Type B pancreatic cell (in vitro differentiated cells): Measurements from ENCODE around the gene GFRA1. TPM values are rescaled to one million over a fixed set of nuclear protein-coding genes. Genes with fewer than 3 reads are reported as not detected.

Experiments used
- DNase-seq: peaks from one replicate; pipeline ENCODE4 v3.0.0; 2021; ENCODE audit warnings: mixed read lengths; ENCODE audit not compliant: unreplicated experiment; ENCODE audit errors: extremely low spot score
- H3K27ac Mint-ChIP-seq: 2 replicates; pipeline ENCODE4 v1.8.0; 2021; ENCODE audit warnings: mild to moderate bottlenecking, mixed read lengths
- H3K27me3 Mint-ChIP-seq: 2 replicates; pipeline ENCODE4 v1.8.0; 2021; ENCODE audit warnings: mixed read lengths
- H3K36me3 Mint-ChIP-seq: 2 replicates; pipeline ENCODE4 v1.8.0; 2021; ENCODE audit warnings: mixed read lengths
- H3K4me1 Mint-ChIP-seq: one replicate; pipeline ENCODE4 v1.8.0; 2021; ENCODE audit warnings: mixed read lengths; ENCODE audit not compliant: unreplicated experiment
- H3K4me3 Mint-ChIP-seq: 2 replicates; pipeline ENCODE4 v1.8.0; 2021; ENCODE audit warnings: mild to moderate bottlenecking, mixed read lengths
- H3K9me3 Mint-ChIP-seq: 2 replicates; pipeline ENCODE4 v1.8.0; 2021; ENCODE audit warnings: mixed read lengths
- CTCF ChIP-seq: fragments of 200-600 bp; sonication (generic); conservative IDR thresholded peaks from 2 replicates; pipeline ENCODE4 v1.5.0; 2021; ENCODE audit warnings: antibody characterized with exemption, mild to moderate bottlenecking
- total RNA-seq: library from RNA; stranded (reverse); gene quantifications from 2 replicates; pipeline ENCODE4 v1.2.1, GENCODE V29; 2021; ENCODE audit warnings: low replicate concordance

The GFRA1 gene
- total RNA-seq, 1 donor from 2014 or later = 45.6 TPM

- no peaks in the 10 kb centered on the region for H3K9me3 Mint-ChIP-seq
- peaks cover 14% of the 10 kb centered on the region for H3K4me1 Mint-ChIP-seq
- H3K27me3 Mint-ChIP-seq = peaks cover 3% of the 10 kb centered on the region
- H3K36me3 Mint-ChIP-seq = no peaks in the 10 kb centered on the region
- DNase-seq = no peak
- no peak overlapping the region for H3K4me3 Mint-ChIP-seq
- TF ChIP-seq CTCF = no peak
- H3K27ac Mint-ChIP-seq = no peak overlapping the region
These were observed 33.8 kb downstream of the GFRA1 start for GRCh38 chr10:116239229-116239628.

GRCh38 chr10:116237970-116238369 is 35.0 kb downstream of the GFRA1 start:
- TF ChIP-seq CTCF = no peak
- peaks cover 19% of the 10 kb centered on the region for H3K4me1 Mint-ChIP-seq
- peak overlapping the region; percentile 37 for H3K4me3 Mint-ChIP-seq
- no peaks in the 10 kb centered on the region for H3K9me3 Mint-ChIP-seq
- no peak for DNase-seq
- H3K27me3 Mint-ChIP-seq = peaks cover 3% of the 10 kb centered on the region
- H3K27ac Mint-ChIP-seq = no peak overlapping the region
- H3K36me3 Mint-ChIP-seq = no peaks in the 10 kb centered on the region

GRCh38 chr10:116237260-116237659 is 35.7 kb downstream of the GFRA1 start:
- no peak for TF ChIP-seq CTCF
- H3K9me3 Mint-ChIP-seq = no peaks in the 10 kb centered on the region
- DNase-seq = no peak
- H3K27ac Mint-ChIP-seq = no peak overlapping the region
- no peaks in the 10 kb centered on the region for H3K36me3 Mint-ChIP-seq
- no peak overlapping the region for H3K4me3 Mint-ChIP-seq
- H3K27me3 Mint-ChIP-seq = peaks cover 3% of the 10 kb centered on the region
- peaks cover 19% of the 10 kb centered on the region for H3K4me1 Mint-ChIP-seq

- no peak for DNase-seq
- H3K4me3 Mint-ChIP-seq = no peak overlapping the region
- no peaks in the 10 kb centered on the region for H3K9me3 Mint-ChIP-seq
- H3K27ac Mint-ChIP-seq = no peak overlapping the region
- TF ChIP-seq CTCF = no peak
- peaks cover 3% of the 10 kb centered on the region for H3K27me3 Mint-ChIP-seq
- H3K4me1 Mint-ChIP-seq = peaks cover 17% of the 10 kb centered on the region
- H3K36me3 Mint-ChIP-seq = no peaks in the 10 kb centered on the region
These were observed 39.8 kb downstream of the GFRA1 start for GRCh38 chr10:116233230-116233629.

- Mint-ChIP-seq H3K27me3 (no peaks in the 10 kb centered on the region), H3K4me3 (no peak overlapping the region), H3K36me3 (no peaks in the 10 kb centered on the region), H3K4me1 (peaks cover 11% of the 10 kb centered on the region), H3K9me3 (no peaks in the 10 kb centered on the region), H3K27ac (no peak overlapping the region)
- DNase-seq = no peak
- no peak for TF ChIP-seq CTCF
These were observed 40.4 kb downstream of the GFRA1 start for GRCh38 chr10:116232613-116233012.

GRCh38 chr10:116226766-116227165 is 46.2 kb downstream of the GFRA1 start:
- H3K4me1 Mint-ChIP-seq = peaks cover 10% of the 10 kb centered on the region
- no peak for DNase-seq
- no peaks in the 10 kb centered on the region for H3K27me3 Mint-ChIP-seq
- H3K27ac Mint-ChIP-seq = no peak overlapping the region
- no peaks in the 10 kb centered on the region for H3K9me3 Mint-ChIP-seq
- H3K36me3 Mint-ChIP-seq = no peaks in the 10 kb centered on the region
- no peak for TF ChIP-seq CTCF
- H3K4me3 Mint-ChIP-seq = no peak overlapping the region
